HepG2 (cell line): ENCODE results near the gene SCAI.

Experiments
- AGO2 ChIP-seq: fragments of 200-400 bp; formaldehyde crosslinking; optimal IDR thresholded peaks from 2 replicates; pipeline ENCODE3; 2017; ENCODE audit warnings: mild to moderate bottlenecking, low read depth, low read length, moderate library complexity
- CAMTA2 ChIP-seq: sonication (generic); formaldehyde crosslinking; IDR thresholded peaks from 2 replicates; pipeline ENCODE4 v1.4.0; 2020; ENCODE audit warnings: mild to moderate bottlenecking, missing genetic modification reagents, borderline replicate concordance
- KDM4B ChIP-seq: sonication (generic); formaldehyde crosslinking; IDR thresholded peaks from 2 replicates; pipeline ENCODE4 v1.4.0; 2020; ENCODE audit warnings: missing genetic modification reagents
- KLF15 ChIP-seq: sonication (generic); formaldehyde crosslinking; IDR thresholded peaks from 2 replicates; pipeline ENCODE4 v1.8.1; 2023; ENCODE audit warnings: borderline replicate concordance, mild to moderate bottlenecking, inconsistent platforms, missing genetic modification reagents, mixed read lengths
- NBN ChIP-seq: fragments of 450-650 bp; conservative IDR thresholded peaks from 2 replicates; pipeline ENCODE4 v1.6.1; 2017
- ZBTB20 ChIP-seq: sonication (generic); formaldehyde crosslinking; IDR thresholded peaks from 2 replicates; pipeline ENCODE4 v1.8.1; 2023; ENCODE audit warnings: missing genetic modification reagents, low read depth, mild to moderate bottlenecking, borderline replicate concordance
- ZNF530 ChIP-seq: sonication (generic); formaldehyde crosslinking; IDR thresholded peaks from 2 replicates; pipeline ENCODE4 v1.5.0; 2020; ENCODE audit warnings: low read depth, mild to moderate bottlenecking, missing genetic modification reagents
- ZNF549 ChIP-seq: sonication (generic); formaldehyde crosslinking; IDR thresholded peaks from 2 replicates; pipeline ENCODE4 v1.5.0; 2020; ENCODE audit warnings: missing genetic modification reagents
- ZNF720 ChIP-seq: sonication (generic); formaldehyde crosslinking; IDR thresholded peaks from 2 replicates; pipeline ENCODE4 v1.4.0; 2020; ENCODE audit warnings: missing genetic modification reagents
- TF ChIP-seq, protein P1 (sequence below): sonication (generic); formaldehyde crosslinking; IDR thresholded peaks from 2 replicates; pipeline ENCODE4 v1.4.0; 2020; ENCODE audit warnings: missing genetic modification reagents, mild to moderate bottlenecking, borderline replicate concordance
- TF ChIP-seq, protein P2 (sequence below): sonication (generic); formaldehyde crosslinking; IDR thresholded peaks from 2 replicates; pipeline ENCODE4; 2020; ENCODE audit warnings: missing genetic modification reagents, mild to moderate bottlenecking, borderline replicate concordance
- TF ChIP-seq, protein P3 (sequence below): sonication (generic); formaldehyde crosslinking; IDR thresholded peaks from 2 replicates; pipeline ENCODE4 v1.5.0; 2020; ENCODE audit warnings: mild to moderate bottlenecking, missing genetic modification reagents, moderate library complexity
- TF ChIP-seq, protein P4 (sequence below): sonication (generic); formaldehyde crosslinking; IDR thresholded peaks from 2 replicates; pipeline ENCODE4 v1.8.0; 2022; ENCODE audit warnings: mild to moderate bottlenecking, missing genetic modification reagents, moderate library complexity
- TF ChIP-seq, protein P5 (sequence below): IDR thresholded peaks from 2 replicates; pipeline ENCODE4 v1.6.1; 2016; ENCODE audit warnings: mild to moderate bottlenecking, missing biosample characterization, missing genetic modification reagents

DNA sequence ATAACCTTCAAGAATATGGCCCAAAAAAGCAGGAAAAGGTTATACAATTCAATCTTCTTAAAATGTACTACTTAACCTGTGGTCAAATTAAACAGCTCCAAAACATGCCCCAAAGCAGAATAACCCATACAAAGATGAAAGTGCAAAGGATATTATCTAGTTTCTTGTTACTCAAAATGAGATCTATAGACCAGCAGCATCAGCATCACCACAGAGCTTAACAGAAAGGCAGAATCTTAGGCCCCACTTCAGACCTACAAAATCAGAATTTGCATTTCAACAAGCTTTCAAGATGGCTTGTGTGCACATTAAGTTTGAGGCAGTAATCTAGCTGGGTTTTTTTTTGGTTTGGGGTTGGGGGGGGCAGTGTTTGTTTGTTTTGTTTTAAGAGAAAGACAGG is 54.0 kb downstream of the SCAI start:
- TF ChIP-seq ZNF549 (CRISPR knock-in tag): no peak
- TF ChIP-seq, protein P1, sequence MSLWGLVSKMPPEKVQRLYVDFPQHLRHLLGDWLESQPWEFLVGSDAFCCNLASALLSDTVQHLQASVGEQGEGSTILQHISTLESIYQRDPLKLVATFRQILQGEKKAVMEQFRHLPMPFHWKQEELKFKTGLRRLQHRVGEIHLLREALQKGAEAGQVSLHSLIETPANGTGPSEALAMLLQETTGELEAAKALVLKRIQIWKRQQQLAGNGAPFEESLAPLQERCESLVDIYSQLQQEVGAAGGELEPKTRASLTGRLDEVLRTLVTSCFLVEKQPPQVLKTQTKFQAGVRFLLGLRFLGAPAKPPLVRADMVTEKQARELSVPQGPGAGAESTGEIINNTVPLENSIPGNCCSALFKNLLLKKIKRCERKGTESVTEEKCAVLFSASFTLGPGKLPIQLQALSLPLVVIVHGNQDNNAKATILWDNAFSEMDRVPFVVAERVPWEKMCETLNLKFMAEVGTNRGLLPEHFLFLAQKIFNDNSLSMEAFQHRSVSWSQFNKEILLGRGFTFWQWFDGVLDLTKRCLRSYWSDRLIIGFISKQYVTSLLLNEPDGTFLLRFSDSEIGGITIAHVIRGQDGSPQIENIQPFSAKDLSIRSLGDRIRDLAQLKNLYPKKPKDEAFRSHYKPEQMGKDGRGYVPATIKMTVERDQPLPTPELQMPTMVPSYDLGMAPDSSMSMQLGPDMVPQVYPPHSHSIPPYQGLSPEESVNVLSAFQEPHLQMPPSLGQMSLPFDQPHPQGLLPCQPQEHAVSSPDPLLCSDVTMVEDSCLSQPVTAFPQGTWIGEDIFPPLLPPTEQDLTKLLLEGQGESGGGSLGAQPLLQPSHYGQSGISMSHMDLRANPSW (CRISPR knock-in tag): no peak
- no peak for TF ChIP-seq KDM4B
- TF ChIP-seq AGO2: no peak
- no peak for TF ChIP-seq ZBTB20 (CRISPR knock-in tag)
- TF ChIP-seq, protein P2, sequence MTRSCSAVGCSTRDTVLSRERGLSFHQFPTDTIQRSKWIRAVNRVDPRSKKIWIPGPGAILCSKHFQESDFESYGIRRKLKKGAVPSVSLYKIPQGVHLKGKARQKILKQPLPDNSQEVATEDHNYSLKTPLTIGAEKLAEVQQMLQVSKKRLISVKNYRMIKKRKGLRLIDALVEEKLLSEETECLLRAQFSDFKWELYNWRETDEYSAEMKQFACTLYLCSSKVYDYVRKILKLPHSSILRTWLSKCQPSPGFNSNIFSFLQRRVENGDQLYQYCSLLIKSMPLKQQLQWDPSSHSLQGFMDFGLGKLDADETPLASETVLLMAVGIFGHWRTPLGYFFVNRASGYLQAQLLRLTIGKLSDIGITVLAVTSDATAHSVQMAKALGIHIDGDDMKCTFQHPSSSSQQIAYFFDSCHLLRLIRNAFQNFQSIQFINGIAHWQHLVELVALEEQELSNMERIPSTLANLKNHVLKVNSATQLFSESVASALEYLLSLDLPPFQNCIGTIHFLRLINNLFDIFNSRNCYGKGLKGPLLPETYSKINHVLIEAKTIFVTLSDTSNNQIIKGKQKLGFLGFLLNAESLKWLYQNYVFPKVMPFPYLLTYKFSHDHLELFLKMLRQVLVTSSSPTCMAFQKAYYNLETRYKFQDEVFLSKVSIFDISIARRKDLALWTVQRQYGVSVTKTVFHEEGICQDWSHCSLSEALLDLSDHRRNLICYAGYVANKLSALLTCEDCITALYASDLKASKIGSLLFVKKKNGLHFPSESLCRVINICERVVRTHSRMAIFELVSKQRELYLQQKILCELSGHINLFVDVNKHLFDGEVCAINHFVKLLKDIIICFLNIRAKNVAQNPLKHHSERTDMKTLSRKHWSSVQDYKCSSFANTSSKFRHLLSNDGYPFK (CRISPR knock-in tag): no peak
- TF ChIP-seq ZNF720 (CRISPR knock-in tag): no peak
- TF ChIP-seq, protein P3, sequence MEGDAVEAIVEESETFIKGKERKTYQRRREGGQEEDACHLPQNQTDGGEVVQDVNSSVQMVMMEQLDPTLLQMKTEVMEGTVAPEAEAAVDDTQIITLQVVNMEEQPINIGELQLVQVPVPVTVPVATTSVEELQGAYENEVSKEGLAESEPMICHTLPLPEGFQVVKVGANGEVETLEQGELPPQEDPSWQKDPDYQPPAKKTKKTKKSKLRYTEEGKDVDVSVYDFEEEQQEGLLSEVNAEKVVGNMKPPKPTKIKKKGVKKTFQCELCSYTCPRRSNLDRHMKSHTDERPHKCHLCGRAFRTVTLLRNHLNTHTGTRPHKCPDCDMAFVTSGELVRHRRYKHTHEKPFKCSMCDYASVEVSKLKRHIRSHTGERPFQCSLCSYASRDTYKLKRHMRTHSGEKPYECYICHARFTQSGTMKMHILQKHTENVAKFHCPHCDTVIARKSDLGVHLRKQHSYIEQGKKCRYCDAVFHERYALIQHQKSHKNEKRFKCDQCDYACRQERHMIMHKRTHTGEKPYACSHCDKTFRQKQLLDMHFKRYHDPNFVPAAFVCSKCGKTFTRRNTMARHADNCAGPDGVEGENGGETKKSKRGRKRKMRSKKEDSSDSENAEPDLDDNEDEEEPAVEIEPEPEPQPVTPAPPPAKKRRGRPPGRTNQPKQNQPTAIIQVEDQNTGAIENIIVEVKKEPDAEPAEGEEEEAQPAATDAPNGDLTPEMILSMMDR (CRISPR knock-in tag): no peak
- TF ChIP-seq, protein P4, sequence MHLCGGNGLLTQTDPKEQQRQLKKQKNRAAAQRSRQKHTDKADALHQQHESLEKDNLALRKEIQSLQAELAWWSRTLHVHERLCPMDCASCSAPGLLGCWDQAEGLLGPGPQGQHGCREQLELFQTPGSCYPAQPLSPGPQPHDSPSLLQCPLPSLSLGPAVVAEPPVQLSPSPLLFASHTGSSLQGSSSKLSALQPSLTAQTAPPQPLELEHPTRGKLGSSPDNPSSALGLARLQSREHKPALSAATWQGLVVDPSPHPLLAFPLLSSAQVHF (CRISPR knock-in tag): no peak
- TF ChIP-seq, protein P5, sequence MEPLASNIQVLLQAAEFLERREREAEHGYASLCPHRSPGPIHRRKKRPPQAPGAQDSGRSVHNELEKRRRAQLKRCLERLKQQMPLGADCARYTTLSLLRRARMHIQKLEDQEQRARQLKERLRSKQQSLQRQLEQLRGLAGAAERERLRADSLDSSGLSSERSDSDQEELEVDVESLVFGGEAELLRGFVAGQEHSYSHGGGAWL (CRISPR knock-in tag): no peak
- TF ChIP-seq NBN: no peak
- TF ChIP-seq KLF15: no peak
- TF ChIP-seq ZNF530 (CRISPR knock-in tag): no peak
- no peak for TF ChIP-seq CAMTA2 (CRISPR knock-in tag)
